ENCODE results near the gene CCNJL. TPM values are rescaled to one million over a fixed set of nuclear protein-coding genes. Genes with fewer than 3 reads are reported as not detected.
"Not testable (repeated sequence)": the region's sequence is repeated elsewhere in the genome, so short reads cannot be mapped to it uniquely, and the experiment has no call there.

CCNJL gene
- polyA plus RNA-seq, 1 donor = 12.7 TPM

- Histone ChIP-seq H3K36me3 (ENCODE audit: control insufficient read depth, insufficient read depth, low read length) (peaks cover 48% of the 10 kb centered on the region), H3K27me3 (ENCODE audit: control insufficient read depth, insufficient read depth, low read length) (no peaks in the 10 kb centered on the region)
- no CpG with 5 or more reads among the region's 17 CpGs for WGBS (ENCODE audit: insufficient coverage, low lambda C conversion rate)
Measured at GRCh38 chr5:160253441-160253840, 58.9 kb downstream of the CCNJL start.

GRCh38 chr5:160252916-160253315 is 59.4 kb downstream of the CCNJL start:
- no CpG with 5 or more reads among the region's 9 CpGs for WGBS (ENCODE audit: insufficient coverage, low lambda C conversion rate)
- Histone ChIP-seq H3K4me1 (ENCODE audit: control insufficient read depth, insufficient read depth, low read length) (no peaks in the 10 kb centered on the region), H3K36me3 (ENCODE audit: control insufficient read depth, insufficient read depth, low read length) (peaks cover 43% of the 10 kb centered on the region)

More at GRCh38 chr5:160253441-160253840, 58.9 kb downstream of the CCNJL start:
- DNase-seq = no peak
- no peaks in the 10 kb centered on the region for H3K4me1 ChIP-seq (ENCODE audit: control insufficient read depth, insufficient read depth, low read length)
- no peak overlapping the region for H3K27ac ChIP-seq (ENCODE audit: low read length)
- H3K9me3 ChIP-seq (ENCODE audit: control insufficient read depth, low read depth, low read length) = no peaks in the 10 kb centered on the region
- no peak overlapping the region for H3K4me3 ChIP-seq (ENCODE audit: low read length)

DNA sequence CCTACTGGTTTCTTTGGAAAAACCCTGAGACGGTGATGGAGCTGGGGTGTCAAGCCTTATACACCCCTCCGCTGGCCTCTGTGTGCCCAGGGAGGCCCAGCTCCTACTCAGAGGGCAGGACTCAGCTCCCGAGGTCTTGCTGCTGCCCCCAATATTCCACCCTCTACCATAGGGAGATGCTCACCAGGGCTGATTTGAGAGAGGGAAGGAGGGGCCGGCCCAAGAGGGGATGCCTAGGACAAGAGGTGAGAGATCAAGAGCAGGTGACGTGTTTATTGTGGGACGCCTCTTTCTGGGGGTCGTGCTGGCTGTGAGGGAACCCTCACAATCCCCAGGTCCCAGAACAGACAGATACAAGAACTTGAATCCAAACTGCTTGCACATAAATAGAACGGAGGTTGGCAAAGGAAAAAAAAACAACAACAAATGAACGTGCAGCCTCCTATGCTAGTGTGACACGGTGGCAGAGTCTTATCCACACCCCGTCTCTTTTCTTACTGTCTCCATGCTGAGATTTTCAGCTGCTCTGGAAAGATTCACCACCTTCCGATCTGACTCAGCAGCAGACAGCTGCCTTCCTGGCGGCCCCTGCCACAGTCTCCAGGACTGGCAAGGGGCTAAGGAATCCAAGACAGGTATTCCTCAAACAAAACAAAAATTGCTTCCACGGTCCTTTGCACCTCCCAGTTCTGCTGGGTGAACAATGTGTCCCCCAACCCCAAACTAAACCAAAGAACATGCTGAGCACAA is 60.8 kb downstream of the CCNJL start:
- Histone ChIP-seq H3K27ac (ENCODE audit: low read length) (no peak overlapping the region), H3K4me3 (ENCODE audit: low read length) (no peak overlapping the region), H3K9me3 (ENCODE audit: control insufficient read depth, low read depth, low read length) (no peaks in the 10 kb centered on the region), H3K4me1 (ENCODE audit: control insufficient read depth, insufficient read depth, low read length) (no peaks in the 10 kb centered on the region), H3K27me3 (ENCODE audit: control insufficient read depth, insufficient read depth, low read length) (no peaks in the 10 kb centered on the region), H3K36me3 (ENCODE audit: control insufficient read depth, insufficient read depth, low read length) (peaks cover 41% of the 10 kb centered on the region)
- DNase-seq = no peak
- WGBS (ENCODE audit: insufficient coverage, low lambda C conversion rate) = 96% methylated on average over 4 of the region's 14 CpGs

More at GRCh38 chr5:160252916-160253315, 59.4 kb downstream of the CCNJL start:
- Histone ChIP-seq H3K27me3 (ENCODE audit: control insufficient read depth, insufficient read depth, low read length) (no peaks in the 10 kb centered on the region), H3K27ac (ENCODE audit: low read length) (no peak overlapping the region), H3K4me3 (ENCODE audit: low read length) (no peak overlapping the region), H3K9me3 (ENCODE audit: control insufficient read depth, low read depth, low read length) (no peaks in the 10 kb centered on the region)
- no peak for DNase-seq

GRCh38 chr5:160250826-160251225 is 61.5 kb downstream of the CCNJL start:
- no peak overlapping the region for H3K27ac ChIP-seq (ENCODE audit: low read length)
- no peaks in the 10 kb centered on the region for H3K9me3 ChIP-seq (ENCODE audit: control insufficient read depth, low read depth, low read length)
- H3K4me1 ChIP-seq (ENCODE audit: control insufficient read depth, insufficient read depth, low read length) = no peaks in the 10 kb centered on the region
- peaks cover 38% of the 10 kb centered on the region for H3K36me3 ChIP-seq (ENCODE audit: control insufficient read depth, insufficient read depth, low read length)
- WGBS (ENCODE audit: insufficient coverage, low lambda C conversion rate) = no CpG with 5 or more reads among the region's 2 CpGs
- H3K4me3 ChIP-seq (ENCODE audit: low read length) = no peak overlapping the region
- no peaks in the 10 kb centered on the region for H3K27me3 ChIP-seq (ENCODE audit: control insufficient read depth, insufficient read depth, low read length)
- DNase-seq = no peak

DNA sequence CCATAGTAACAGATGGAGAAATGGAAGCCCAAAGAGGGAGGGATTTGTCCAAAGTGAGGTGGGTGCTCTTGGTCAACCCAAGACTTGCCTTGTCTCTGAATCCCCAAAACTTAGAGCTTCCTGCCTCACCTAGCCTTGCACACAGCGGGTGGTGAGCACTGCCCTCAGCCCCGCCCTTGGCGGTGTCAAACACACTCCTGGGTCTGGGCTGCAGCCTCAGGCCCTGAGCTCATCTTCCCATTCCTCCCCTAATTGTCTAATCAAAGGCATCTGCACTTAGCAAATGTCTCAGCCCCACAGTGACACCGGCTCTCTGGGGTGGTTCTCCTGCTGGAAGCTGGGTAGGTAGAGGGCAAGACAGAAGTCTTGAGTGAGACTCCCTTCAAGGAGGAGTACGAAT is 62.1 kb downstream of the CCNJL start:
- peaks cover 32% of the 10 kb centered on the region for H3K36me3 ChIP-seq (ENCODE audit: control insufficient read depth, insufficient read depth, low read length)
- no peak for DNase-seq
- no peak overlapping the region for H3K27ac ChIP-seq (ENCODE audit: low read length)
- no peaks in the 10 kb centered on the region for H3K4me1 ChIP-seq (ENCODE audit: control insufficient read depth, insufficient read depth, low read length)
- H3K4me3 ChIP-seq (ENCODE audit: low read length) = no peak overlapping the region
- H3K27me3 ChIP-seq (ENCODE audit: control insufficient read depth, insufficient read depth, low read length) = no peaks in the 10 kb centered on the region
- no CpG with 5 or more reads among the region's 5 CpGs for WGBS (ENCODE audit: insufficient coverage, low lambda C conversion rate)
- H3K9me3 ChIP-seq (ENCODE audit: control insufficient read depth, low read depth, low read length) = no peaks in the 10 kb centered on the region

DNA sequence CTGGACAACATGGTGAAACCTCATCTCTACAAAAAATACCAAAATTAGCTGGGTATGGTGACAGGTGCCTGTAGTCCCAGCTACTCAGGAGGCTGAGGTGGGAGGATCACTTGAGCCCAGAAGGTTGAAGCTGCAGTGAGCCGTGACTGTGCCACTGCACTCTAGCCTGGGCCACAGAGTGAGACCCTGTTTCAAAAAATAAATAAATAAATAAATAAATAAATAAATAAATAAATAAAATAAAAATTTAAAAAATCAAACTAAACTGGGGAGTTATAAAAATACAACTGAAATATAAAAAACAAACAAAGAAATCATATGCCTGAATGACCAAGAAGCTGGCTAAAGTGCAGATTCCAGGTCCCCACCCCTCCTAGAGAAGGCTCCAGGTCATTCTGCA is 62.8 kb downstream of the CCNJL start:
- H3K27ac ChIP-seq (ENCODE audit: low read length); H3K27me3 ChIP-seq (ENCODE audit: control insufficient read depth, insufficient read depth, low read length); H3K4me1 ChIP-seq (ENCODE audit: control insufficient read depth, insufficient read depth, low read length); H3K4me3 ChIP-seq (ENCODE audit: low read length); H3K9me3 ChIP-seq (ENCODE audit: control insufficient read depth, low read depth, low read length); DNase-seq: not testable (repeated sequence)
- peaks cover 29% of the 10 kb centered on the region for H3K36me3 ChIP-seq (ENCODE audit: control insufficient read depth, insufficient read depth, low read length)
- WGBS (ENCODE audit: insufficient coverage, low lambda C conversion rate) = no CpG with 5 or more reads among the region's 1 CpG

DNA sequence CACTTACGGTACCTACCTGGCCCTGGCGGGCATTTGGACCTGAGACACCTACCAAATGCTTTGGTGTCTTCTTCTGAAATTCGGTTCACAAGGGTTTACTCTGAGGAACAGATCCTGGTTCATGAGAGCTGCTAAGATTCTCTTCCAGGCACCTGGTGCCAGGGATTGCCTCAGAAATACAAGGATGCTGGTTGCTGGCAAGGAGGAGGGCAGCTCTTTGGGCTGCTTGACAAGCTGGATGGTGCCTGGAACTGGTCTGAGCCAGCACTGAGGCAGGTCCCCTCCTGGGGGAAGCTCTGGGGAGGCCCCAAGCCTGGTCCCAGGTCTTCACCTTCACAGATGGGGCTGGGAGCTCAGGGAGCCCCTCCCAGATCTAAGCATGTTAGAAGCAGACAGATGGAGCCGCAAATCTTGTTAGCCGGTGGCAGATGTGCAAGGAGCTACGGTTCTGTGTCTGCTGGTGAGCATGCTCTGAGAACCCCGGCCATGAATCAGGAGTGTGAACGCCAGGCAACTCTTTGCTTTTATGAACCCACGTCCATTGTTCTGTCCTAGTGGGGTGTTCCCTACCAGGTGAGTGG is 66.8 kb downstream of the CCNJL start:
- H3K4me1 ChIP-seq (ENCODE audit: control insufficient read depth, insufficient read depth, low read length) = no peaks in the 10 kb centered on the region
- H3K4me3 ChIP-seq (ENCODE audit: low read length) = no peak overlapping the region
- no CpG with 5 or more reads among the region's 9 CpGs for WGBS (ENCODE audit: insufficient coverage, low lambda C conversion rate)
- no peaks in the 10 kb centered on the region for H3K9me3 ChIP-seq (ENCODE audit: control insufficient read depth, low read depth, low read length)
- no peaks in the 10 kb centered on the region for H3K36me3 ChIP-seq (ENCODE audit: control insufficient read depth, insufficient read depth, low read length)
- no peak for DNase-seq
- H3K27me3 ChIP-seq (ENCODE audit: control insufficient read depth, insufficient read depth, low read length) = no peaks in the 10 kb centered on the region
- H3K27ac ChIP-seq (ENCODE audit: low read length) = no peak overlapping the region

DNA sequence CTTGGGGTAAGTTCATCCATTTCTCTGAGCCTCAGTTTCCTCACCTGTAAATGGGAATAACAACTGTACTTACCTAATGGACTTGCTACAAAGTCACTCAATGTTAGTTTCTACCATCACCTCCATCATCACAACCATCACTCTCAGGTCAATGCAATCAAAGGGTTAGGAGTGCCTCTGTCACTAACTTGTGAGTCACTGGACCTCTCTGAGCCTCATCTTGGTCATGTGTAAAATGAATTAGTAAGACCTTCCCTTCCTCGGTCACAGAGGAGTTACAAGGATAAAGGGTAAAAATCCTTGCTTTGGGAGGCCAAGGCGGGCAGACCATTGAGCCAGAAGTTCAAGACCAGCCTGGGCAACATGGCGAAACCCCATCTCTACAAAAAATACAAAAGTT is 70.2 kb downstream of the CCNJL start:
- H3K36me3 ChIP-seq (ENCODE audit: control insufficient read depth, insufficient read depth, low read length) = no peaks in the 10 kb centered on the region
- no peaks in the 10 kb centered on the region for H3K4me1 ChIP-seq (ENCODE audit: control insufficient read depth, insufficient read depth, low read length)
- H3K9me3 ChIP-seq (ENCODE audit: control insufficient read depth, low read depth, low read length) = no peaks in the 10 kb centered on the region
- no peaks in the 10 kb centered on the region for H3K27me3 ChIP-seq (ENCODE audit: control insufficient read depth, insufficient read depth, low read length)
- no CpG with 5 or more reads among the region's 3 CpGs for WGBS (ENCODE audit: insufficient coverage, low lambda C conversion rate)
- no peak overlapping the region for H3K4me3 ChIP-seq (ENCODE audit: low read length)
- DNase-seq = no peak
- H3K27ac ChIP-seq (ENCODE audit: low read length) = no peak overlapping the region

DNA sequence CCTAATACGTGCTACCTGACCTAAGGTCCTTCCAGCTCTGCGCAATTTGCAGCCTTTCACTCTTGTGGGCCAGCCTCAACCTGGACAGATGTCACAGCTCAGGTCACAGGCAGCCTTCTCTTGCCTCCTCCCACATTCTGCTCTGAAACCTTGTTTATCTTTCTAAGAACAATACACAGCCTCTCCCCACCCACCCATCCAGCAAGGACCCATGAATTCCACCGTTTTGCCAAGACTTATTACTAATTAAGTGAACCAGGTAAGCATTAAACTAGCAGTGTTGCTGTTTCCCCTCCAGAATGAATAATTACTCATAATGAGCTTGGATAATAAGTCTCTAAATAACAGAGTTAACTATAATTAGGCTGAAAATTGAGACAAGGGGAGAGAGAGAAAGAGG is 72.0 kb downstream of the CCNJL start:
- 0% methylated on average over 1 of the region's 3 CpGs for WGBS (ENCODE audit: insufficient coverage, low lambda C conversion rate)
- H3K27ac ChIP-seq (ENCODE audit: low read length) = no peak overlapping the region
- no peak for DNase-seq
- no peaks in the 10 kb centered on the region for H3K27me3 ChIP-seq (ENCODE audit: control insufficient read depth, insufficient read depth, low read length)
- no peaks in the 10 kb centered on the region for H3K4me1 ChIP-seq (ENCODE audit: control insufficient read depth, insufficient read depth, low read length)
- no peaks in the 10 kb centered on the region for H3K36me3 ChIP-seq (ENCODE audit: control insufficient read depth, insufficient read depth, low read length)
- no peaks in the 10 kb centered on the region for H3K9me3 ChIP-seq (ENCODE audit: control insufficient read depth, low read depth, low read length)
- no peak overlapping the region for H3K4me3 ChIP-seq (ENCODE audit: low read length)

- no peak overlapping the region for H3K4me3 ChIP-seq (ENCODE audit: low read length)
- whole genome bisulfite sequencing (ENCODE audit: insufficient coverage, low lambda C conversion rate) = 71% methylated on average over 1 of the region's 5 CpGs
- H3K9me3 ChIP-seq (ENCODE audit: control insufficient read depth, low read depth, low read length) = no peaks in the 10 kb centered on the region
- no peaks in the 10 kb centered on the region for H3K4me1 ChIP-seq (ENCODE audit: control insufficient read depth, insufficient read depth, low read length)
- H3K27me3 ChIP-seq (ENCODE audit: control insufficient read depth, insufficient read depth, low read length) = no peaks in the 10 kb centered on the region
- H3K27ac ChIP-seq (ENCODE audit: low read length) = no peak overlapping the region
- DNase-seq = no peak
- no peaks in the 10 kb centered on the region for H3K36me3 ChIP-seq (ENCODE audit: control insufficient read depth, insufficient read depth, low read length)
Measured at GRCh38 chr5:160237571-160238093, 74.7 kb downstream of the CCNJL start.

Measured in large intestine (tissue), 3 donors.